GM18861 (cell line): Measurements from ENCODE around the gene SPAG17.

Source experiments
- ATAC-seq: cut with Tn5 transposase; IDR thresholded peaks from one replicate; pipeline ENCODE4 v1.9.1; 2021; ENCODE audit not compliant: unreplicated experiment

The SPAG17 gene

GRCh38 chr1:118185084-118185832 is at the start of gene SPAG17:
SPAG17 (minus strand) TSS chr1:118185228; CDS start chr1:118185157, 71 bp downstream.
- no peak for ATAC-seq

- ATAC-seq: no peak
Measured at GRCh38 chr1:118225471-118225870, 40.4 kb upstream of the SPAG17 start.

- ATAC-seq: no peak
Measured at GRCh38 chr1:118223426-118223825, 38.4 kb upstream of the SPAG17 start.

- no peak for ATAC-seq
Measured at GRCh38 chr1:118219438-118219837, 34.4 kb upstream of the SPAG17 start.

- ATAC-seq: no peak
Measured at GRCh38 chr1:118217141-118217838, 32.3 kb upstream of the SPAG17 start.

- no peak for ATAC-seq
Measured at GRCh38 chr1:118214866-118215265, 29.8 kb upstream of the SPAG17 start.

- no peak for ATAC-seq
Measured at GRCh38 chr1:118210723-118211110, 25.7 kb upstream of the SPAG17 start.

- no peak for ATAC-seq
Measured at GRCh38 chr1:118210051-118210722, 25.2 kb upstream of the SPAG17 start.

GRCh38 chr1:118209648-118210047 is 24.6 kb upstream of the SPAG17 start:
- no peak for ATAC-seq

- ATAC-seq: no peak
Measured at GRCh38 chr1:118206966-118207365, 21.9 kb upstream of the SPAG17 start.

GRCh38 chr1:118204648-118205047 is 19.6 kb upstream of the SPAG17 start:
- no peak for ATAC-seq

GRCh38 chr1:118204105-118204504 is 19.1 kb upstream of the SPAG17 start:
- no peak for ATAC-seq

- ATAC-seq: no peak
Measured at GRCh38 chr1:118202076-118202608, 17.1 kb upstream of the SPAG17 start.

GRCh38 chr1:118201524-118201923 is 16.5 kb upstream of the SPAG17 start:
- ATAC-seq: no peak

GRCh38 chr1:118200836-118201235 is 15.8 kb upstream of the SPAG17 start:
- no peak for ATAC-seq

GRCh38 chr1:118190561-118190960 is 5.5 kb upstream of the SPAG17 start:
- no peak for ATAC-seq

- ATAC-seq: no peak
Measured at GRCh38 chr1:118189564-118189963, 4.5 kb upstream of the SPAG17 start.

GRCh38 chr1:118188411-118188810 is 3.4 kb upstream of the SPAG17 start:
- no peak for ATAC-seq

GRCh38 chr1:118186026-118186425 is 998 bp upstream of the SPAG17 start:
- no peak for ATAC-seq

GRCh38 chr1:118184739-118185083 is 317 bp downstream of the SPAG17 start:
- no peak for ATAC-seq

- no peak for ATAC-seq
Measured at GRCh38 chr1:118183586-118183985, 1.4 kb downstream of the SPAG17 start.

GRCh38 chr1:118177998-118178397 is 7.0 kb downstream of the SPAG17 start:
- ATAC-seq: no peak
